CD4-positive, alpha-beta T cell (primary cell): Measurements from ENCODE around the gene ALDH1L2. TPM values are rescaled to one million over a fixed set of nuclear protein-coding genes. Genes with fewer than 3 reads are reported as not detected.

Source experiments
- ATAC-seq: fragments of 200-7000 bp; cut with Tn5 transposase; one replicate; pipeline ENCODE4 v1.10.0; 2022; ENCODE audit warnings: mild to moderate bottlenecking; ENCODE audit not compliant: poor library complexity
- CTCF ChIA-PET: fragments of 350-600 bp; sonication (Branson Sonifier 250); formaldehyde crosslinking; loops from one replicate; lab custom pipeline; 2021; ENCODE audit warnings: antibody characterized with exemption, inconsistent platforms; lab: Charles Lee
- POLR2A ChIA-PET: fragments of 350-600 bp; sonication (Branson Sonifier 250); formaldehyde crosslinking; loops from one replicate; lab custom pipeline; 2021; ENCODE audit warnings: antibody characterized with exemption, inconsistent platforms; lab: Charles Lee
- DNase-seq, 14 experiments: peaks; one replicate each; pipeline ENCODE4 v3.0.0-alpha.2; 2013 to 2020; ENCODE audit warnings: mixed read lengths in 2 of 14
- H3K27ac ChIP-seq, 2 donors: one replicate each; pipeline versions ENCODE4 v1.5.1 to v1.7.0; 2013; ENCODE audit warnings: low read length in 2 of 2, low read depth in 1 of 2, mild to moderate bottlenecking in 1 of 2
- H3K27me3 ChIP-seq, 2 experiments: 1 replicate in 1 of 2; 2 replicates in 1 of 2; pipeline versions ENCODE4 v1.6.1 to v1.7.0; 2013; ENCODE audit warnings: low read length in 2 of 2, control low read depth in 1 of 2, mild to moderate bottlenecking in 1 of 2, moderate library complexity in 1 of 2; ENCODE audit not compliant: insufficient read depth in 2 of 2, control insufficient read depth in 1 of 2
- H3K36me3 ChIP-seq: one replicate; pipeline ENCODE4 v1.6.1; 2013; ENCODE audit warnings: low read length, control low read depth; ENCODE audit not compliant: insufficient read depth
- H3K4me1 ChIP-seq: one replicate; pipeline ENCODE4 v1.6.1; 2013; ENCODE audit warnings: low read length, control low read depth; ENCODE audit not compliant: insufficient read depth
- H3K4me3 ChIP-seq: one replicate; pipeline ENCODE4 v1.5.1; 2013; ENCODE audit warnings: mild to moderate bottlenecking, low read length, moderate library complexity
- H3K9me3 ChIP-seq, 2 experiments: 1 replicate in 1 of 2; 2 replicates in 1 of 2; pipeline versions ENCODE4 v1.6.1 to v1.7.0; 2013; ENCODE audit warnings: low read length in 2 of 2, mild to moderate bottlenecking in 2 of 2, control low read depth in 1 of 2, moderate library complexity in 1 of 2; ENCODE audit not compliant: control insufficient read depth in 1 of 2, insufficient read depth in 1 of 2
- H3K27ac Mint-ChIP-seq: one replicate; pipeline ENCODE4 v1.8.0; 2020; ENCODE audit warnings: mixed read lengths
- H3K27me3 Mint-ChIP-seq: one replicate; pipeline ENCODE4 v1.8.0; 2021; ENCODE audit warnings: mixed read lengths
- H3K36me3 Mint-ChIP-seq: one replicate; pipeline ENCODE4 v1.8.0; 2021; ENCODE audit warnings: low read depth, mixed read lengths
- H3K4me1 Mint-ChIP-seq: one replicate; pipeline ENCODE4 v1.8.0; 2021; ENCODE audit warnings: low read depth, mixed read lengths
- H3K4me3 Mint-ChIP-seq: one replicate; pipeline ENCODE4 v1.8.0; 2020; ENCODE audit warnings: mild to moderate bottlenecking, mixed read lengths
- H3K9me3 Mint-ChIP-seq: one replicate; pipeline ENCODE4 v1.8.0; 2020; ENCODE audit warnings: mixed read lengths
- CTCF ChIP-seq: fragments of 200-600 bp; IDR thresholded peaks from one replicate; pipeline ENCODE4 v1.8.0; 2022; ENCODE audit warnings: antibody characterized with exemption, mild to moderate bottlenecking
- intact Hi-C, 2 experiments: fragments of 100-400 bp; cut with DNase I in 1 of 2; cut with micrococcal nuclease in 1 of 2; formaldehyde crosslinking; loops; one replicate each; pipeline versions ENCODE4 v1.15.1 to v1.9.0; 2023 to 2025; cut with DNase I, micrococcal nuclease
- total RNA-seq, 174 experiments: library from RNA in 2 of 174; stranded (reverse) in 2 of 174; gene quantifications; one replicate each; pipeline ENCODE4 v1.2.3 and lab custom pipeline; 2021 to 2026

ALDH1L2 gene
- total RNA-seq, 2 experiments from 2014 or later: 0.03 TPM; not detected in 1

DNA sequence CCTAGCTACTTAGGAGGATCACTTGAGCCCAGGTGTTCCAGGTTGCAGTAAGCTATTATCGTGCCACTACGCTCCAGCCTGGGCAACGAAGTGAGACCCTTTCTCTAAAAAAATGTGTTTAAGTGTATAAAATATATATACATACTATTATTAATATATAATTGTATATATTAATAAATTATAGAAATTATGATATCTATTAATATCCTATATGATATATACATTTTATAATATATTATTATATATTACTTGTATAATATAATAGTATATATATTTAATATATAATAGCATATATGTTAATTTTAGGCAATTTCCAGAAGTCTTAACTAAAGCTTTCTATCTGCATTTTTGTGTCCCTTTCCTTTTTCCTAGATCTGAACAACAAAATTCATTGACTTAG is 12.3 kb downstream of the ALDH1L2 start:
- Histone ChIP-seq H3K4me3 (no peak overlapping the region), H3K27ac (no peak overlapping the region), H3K9me3 (no peaks in the 10 kb centered on the region), H3K4me1 (no peaks in the 10 kb centered on the region), H3K27me3 (no peaks in the 10 kb centered on the region), H3K36me3 (no peaks in the 10 kb centered on the region)
- Mint-ChIP-seq H3K27ac (no peak overlapping the region), H3K27me3 (peaks cover 4% of the 10 kb centered on the region), H3K4me3 (no peak overlapping the region), H3K4me1 (no peaks in the 10 kb centered on the region), H3K36me3 (no peaks in the 10 kb centered on the region), H3K9me3 (no peaks in the 10 kb centered on the region)
- DNase-seq: no peak
- intact Hi-C loops: no loop called here
- ChIA-PET CTCF (no interaction called here), POLR2A (no interaction called here)
- no peak for TF ChIP-seq CTCF
- ATAC-seq: no peak

GRCh38 chr12:105069936-105070702 is 14.1 kb downstream of the ALDH1L2 start:
- H3K4me3 ChIP-seq: no peak overlapping the region
- H3K27me3 Mint-ChIP-seq: peaks cover 11% of the 10 kb centered on the region
- POLR2A ChIA-PET: no interaction called here
- CTCF ChIA-PET: no interaction called here
- ATAC-seq (no peak), DNase-seq (no peak)
- no peaks in the 10 kb centered on the region for H3K36me3 ChIP-seq
- H3K9me3 Mint-ChIP-seq: no peaks in the 10 kb centered on the region
- no peaks in the 10 kb centered on the region for H3K36me3 Mint-ChIP-seq
- no peaks in the 10 kb centered on the region for H3K4me1 ChIP-seq
- H3K27ac ChIP-seq: no peak overlapping the region
- H3K27me3 ChIP-seq: no peaks in the 10 kb centered on the region
- intact Hi-C loops: no loop called here
- no peak for TF ChIP-seq CTCF
- no peak overlapping the region for H3K4me3 Mint-ChIP-seq
- H3K27ac Mint-ChIP-seq: no peak overlapping the region
- no peaks in the 10 kb centered on the region for H3K9me3 ChIP-seq
- H3K4me1 Mint-ChIP-seq: no peaks in the 10 kb centered on the region

- DNase-seq (no peak), ATAC-seq (no peak)
- H3K4me1 Mint-ChIP-seq: no peaks in the 10 kb centered on the region
- TF ChIP-seq CTCF: no peak
- Histone ChIP-seq H3K4me3 (no peak overlapping the region), H3K36me3 (no peaks in the 10 kb centered on the region), H3K4me1 (no peaks in the 10 kb centered on the region), H3K27me3 (no peaks in the 10 kb centered on the region), H3K9me3 (no peaks in the 10 kb centered on the region), H3K27ac (no peak overlapping the region)
- no peak overlapping the region for H3K27ac Mint-ChIP-seq
- intact Hi-C loops: no loop called here
- no peaks in the 10 kb centered on the region for H3K9me3 Mint-ChIP-seq
- no peak overlapping the region for H3K4me3 Mint-ChIP-seq
- no peaks in the 10 kb centered on the region for H3K36me3 Mint-ChIP-seq
- ChIA-PET CTCF (no interaction called here), POLR2A (no interaction called here)
- peaks cover 11% of the 10 kb centered on the region for H3K27me3 Mint-ChIP-seq
Observed at GRCh38 chr12:105067511-105068031, 16.7 kb downstream of the ALDH1L2 start.
